Activated CD4-positive, alpha-beta T cell treated with anti-CD3 and anti-CD28 coated beads for 36 hours (primary cell): ENCODE results near the gene RBL2. TPM values are rescaled to one million over a fixed set of nuclear protein-coding genes. Genes with fewer than 3 reads are reported as not detected.
"Not testable (repeated sequence)": the region's sequence is repeated elsewhere in the genome, so short reads cannot be mapped to it uniquely, and the experiment has no call there.

ENCODE experiments used
- ATAC-seq: fragments of 200-7000 bp; cut with Tn5 transposase; one replicate; pipeline ENCODE4 v1.10.0; 2021; ENCODE audit warnings: mild to moderate bottlenecking, moderate library complexity
- CTCF ChIA-PET: fragments of 350-600 bp; sonication (Branson Sonifier 250); formaldehyde crosslinking; loops from one replicate; lab custom pipeline; 2021; ENCODE audit warnings: antibody characterized with exemption; lab: Charles Lee
- POLR2A ChIA-PET: fragments of 350-600 bp; sonication (Branson Sonifier 250); formaldehyde crosslinking; loops from one replicate; lab custom pipeline; 2021; ENCODE audit warnings: antibody characterized with exemption, inconsistent platforms; lab: Charles Lee
- DNase-seq: peaks from one replicate; pipeline ENCODE4 v3.0.0-alpha.2; 2020
- H3K27ac Mint-ChIP-seq: one replicate; pipeline ENCODE4 v1.8.0; 2021; ENCODE audit warnings: mixed read lengths
- H3K27me3 Mint-ChIP-seq: one replicate; pipeline ENCODE4 v1.8.0; 2021; ENCODE audit warnings: mixed read lengths
- H3K36me3 Mint-ChIP-seq: one replicate; pipeline ENCODE4 v1.8.0; 2021; ENCODE audit warnings: low read depth, mixed read lengths
- H3K4me1 Mint-ChIP-seq: one replicate; pipeline ENCODE4 v1.8.0; 2021; ENCODE audit warnings: mixed read lengths
- H3K4me3 Mint-ChIP-seq: one replicate; pipeline ENCODE4 v1.8.0; 2021; ENCODE audit warnings: mild to moderate bottlenecking, moderate library complexity, mixed read lengths
- H3K9me3 Mint-ChIP-seq: one replicate; pipeline ENCODE4 v1.8.0; 2021; ENCODE audit warnings: low read depth, mixed read lengths
- intact Hi-C, 2 experiments: fragments of 100-400 bp; cut with DNase I in 1 of 2; cut with micrococcal nuclease in 1 of 2; formaldehyde crosslinking; loops; one replicate each; pipeline versions ENCODE4 v1.14.2 to v1.15.1; 2022 to 2024; cut with DNase I, micrococcal nuclease
- total RNA-seq, 2 experiments: library from RNA; stranded (reverse); gene quantifications; one replicate each; pipeline ENCODE4 v1.2.3, GENCODE V29; 2021

Gene RBL2
- total RNA-seq: 10 to 100 TPM; 65.6 to 67.6 TPM

GRCh38 chr16:53434377-53435065 is at the start of gene RBL2:
Gene RBL2, plus strand, starts transcription at chr16:53434471. Its CDS starts 86 bp downstream, at chr16:53434557.
- ChIA-PET POLR2A (interaction anchor here (0.6 to 1.3 kb wide), 3 partner anchors 24 to 86 kb away, joined by 3 read pairs; partner anchors contain the start of gene AKTIP), CTCF (interaction anchor here (1.0 to 3.7 kb wide), 3 partner anchors 13 to 64 kb away, joined by 3 to 19 read pairs (median 4); no protein-coding TSS in a partner anchor)
- Mint-ChIP-seq H3K27ac (peak within 1 kb of the TSS; percentile 95), H3K9me3 (peaks cover 3% of the 10 kb centered on the region), H3K27me3 (no peaks in the 10 kb centered on the region), H3K4me1 (peaks cover 40% of the 10 kb centered on the region), H3K36me3 (peaks cover 9% of the 10 kb centered on the region), H3K4me3 (peak within 1 kb of the TSS; percentile 98)
- peak; percentile 91 for DNase-seq
- ATAC-seq: peak; percentile 82
- intact Hi-C loops: loop anchor here (1.0 to 10.0 kb wide), 10 partner anchors 22 to 1494 kb away; partner anchors contain the start of genes AKTIP (in 2 of the 2), CHD9 (in 1 of the 2), CHD9NB (in 1 of the 2) and FTO (in 1 of the 2)

GRCh38 chr16:53384610-53385009 is 49.7 kb upstream of the RBL2 start:
- CTCF ChIA-PET, POLR2A ChIA-PET, H3K27ac Mint-ChIP-seq, H3K4me3 Mint-ChIP-seq, DNase-seq, ATAC-seq, H3K4me1 Mint-ChIP-seq, H3K27me3 Mint-ChIP-seq, intact Hi-C loops: not testable (repeated sequence)
- H3K36me3 Mint-ChIP-seq: peaks cover 24% of the 10 kb centered on the region
- H3K9me3 Mint-ChIP-seq: peaks cover 15% of the 10 kb centered on the region

- POLR2A ChIA-PET: no interaction called here
- Mint-ChIP-seq H3K4me1 (no peaks in the 10 kb centered on the region), H3K4me3 (no peak overlapping the region), H3K36me3 (no peaks in the 10 kb centered on the region), H3K9me3 (no peaks in the 10 kb centered on the region), H3K27me3 (no peaks in the 10 kb centered on the region), H3K27ac (no peak overlapping the region)
- intact Hi-C loops: no loop called here
- no peak for DNase-seq
- ATAC-seq: no peak
- CTCF ChIA-PET: no interaction called here
These were observed 29.3 kb upstream of the RBL2 start for GRCh38 chr16:53404959-53405358.

GRCh38 chr16:53412549-53412948 is 21.7 kb upstream of the RBL2 start:
- H3K36me3 Mint-ChIP-seq: peaks cover 4% of the 10 kb centered on the region
- H3K27ac Mint-ChIP-seq: no peak overlapping the region
- H3K9me3 Mint-ChIP-seq: no peaks in the 10 kb centered on the region
- H3K4me1 Mint-ChIP-seq: no peaks in the 10 kb centered on the region
- intact Hi-C loops: no loop called here
- DNase-seq (no peak), ATAC-seq (no peak)
- POLR2A ChIA-PET: no interaction called here
- H3K4me3 Mint-ChIP-seq: no peak overlapping the region
- CTCF ChIA-PET: interaction anchor here (0.7 kb wide), 1 partner anchor 462 kb away, joined by 3 read pairs; no protein-coding TSS in a partner anchor
- H3K27me3 Mint-ChIP-seq: no peaks in the 10 kb centered on the region

- H3K27me3 Mint-ChIP-seq: no peaks in the 10 kb centered on the region
- ChIA-PET POLR2A (interaction anchor here (0.7 kb wide), 1 partner anchor 87 kb away, joined by 4 read pairs; no protein-coding TSS in a partner anchor), CTCF (interaction anchor here (0.6 kb wide), 1 partner anchor 46 kb away, joined by 3 read pairs; no protein-coding TSS in a partner anchor)
- ATAC-seq: no peak
- no peaks in the 10 kb centered on the region for H3K4me1 Mint-ChIP-seq
- H3K27ac Mint-ChIP-seq: no peak overlapping the region
- no peak overlapping the region for H3K4me3 Mint-ChIP-seq
- peaks cover 4% of the 10 kb centered on the region for H3K36me3 Mint-ChIP-seq
- intact Hi-C loops: no loop called here
- H3K9me3 Mint-ChIP-seq: no peaks in the 10 kb centered on the region
- no peak for DNase-seq
These were observed 20.4 kb upstream of the RBL2 start for GRCh38 chr16:53413864-53414263.

GRCh38 chr16:53414381-53414780 is 19.9 kb upstream of the RBL2 start:
- no peaks in the 10 kb centered on the region for H3K9me3 Mint-ChIP-seq
- H3K36me3 Mint-ChIP-seq: peaks cover 4% of the 10 kb centered on the region
- CTCF ChIA-PET: interaction anchor here (0.6 kb wide), 1 partner anchor 45 kb away, joined by 3 read pairs; no protein-coding TSS in a partner anchor
- POLR2A ChIA-PET: interaction anchor here (0.7 kb wide), 1 partner anchor 87 kb away, joined by 4 read pairs; no protein-coding TSS in a partner anchor
- intact Hi-C loops: no loop called here
- no peak for DNase-seq
- no peaks in the 10 kb centered on the region for H3K27me3 Mint-ChIP-seq
- no peak overlapping the region for H3K4me3 Mint-ChIP-seq
- no peak for ATAC-seq
- no peak overlapping the region for H3K27ac Mint-ChIP-seq
- H3K4me1 Mint-ChIP-seq: no peaks in the 10 kb centered on the region

GRCh38 chr16:53415504-53415903 is 18.8 kb upstream of the RBL2 start:
- no peaks in the 10 kb centered on the region for H3K9me3 Mint-ChIP-seq
- CTCF ChIA-PET: interaction anchor here (0.6 to 1.1 kb wide), 2 partner anchors 9 to 281 kb away, joined by 3 read pairs; no protein-coding TSS in a partner anchor
- no peak overlapping the region for H3K4me3 Mint-ChIP-seq
- DNase-seq (no peak), ATAC-seq (no peak)
- no peaks in the 10 kb centered on the region for H3K27me3 Mint-ChIP-seq
- POLR2A ChIA-PET: no interaction called here
- H3K27ac Mint-ChIP-seq: no peak overlapping the region
- intact Hi-C loops: no loop called here
- H3K4me1 Mint-ChIP-seq: no peaks in the 10 kb centered on the region
- peaks cover 4% of the 10 kb centered on the region for H3K36me3 Mint-ChIP-seq

- Mint-ChIP-seq H3K27me3 (no peaks in the 10 kb centered on the region), H3K4me3 (no peak overlapping the region), H3K27ac (no peak overlapping the region), H3K4me1 (no peaks in the 10 kb centered on the region), H3K36me3 (peaks cover 2% of the 10 kb centered on the region), H3K9me3 (no peaks in the 10 kb centered on the region)
- intact Hi-C loops: no loop called here
- no peak for ATAC-seq
- CTCF ChIA-PET: interaction anchor here (0.6 to 0.9 kb wide), 4 partner anchors 24 to 140 kb away, joined by 3 read pairs; no protein-coding TSS in a partner anchor
- DNase-seq: no peak
- POLR2A ChIA-PET: no interaction called here
These were observed 17.3 kb upstream of the RBL2 start for GRCh38 chr16:53417011-53417410.

GRCh38 chr16:53417976-53418375 is 16.3 kb upstream of the RBL2 start:
- DNase-seq (no peak), ATAC-seq (no peak)
- intact Hi-C loops: no loop called here
- Mint-ChIP-seq H3K4me1 (no peaks in the 10 kb centered on the region), H3K36me3 (peaks cover 2% of the 10 kb centered on the region), H3K27me3 (no peaks in the 10 kb centered on the region), H3K27ac (no peak overlapping the region), H3K4me3 (no peak overlapping the region), H3K9me3 (no peaks in the 10 kb centered on the region)
- ChIA-PET POLR2A (no interaction called here), CTCF (no interaction called here)

- not testable (repeated sequence) for H3K4me1 Mint-ChIP-seq, ATAC-seq
- CTCF ChIA-PET: interaction anchor here (0.8 kb wide), 1 partner anchor 10 kb away, joined by 3 read pairs; no protein-coding TSS in a partner anchor
These were observed 14.9 kb upstream of the RBL2 start for GRCh38 chr16:53419383-53419709.

GRCh38 chr16:53421248-53421647 is 13.0 kb upstream of the RBL2 start:
- ChIA-PET CTCF (no interaction called here), POLR2A (no interaction called here)
- Mint-ChIP-seq H3K4me1 (no peaks in the 10 kb centered on the region), H3K27me3 (no peaks in the 10 kb centered on the region), H3K9me3 (peaks cover 3% of the 10 kb centered on the region), H3K36me3 (peaks cover 4% of the 10 kb centered on the region), H3K27ac (no peak overlapping the region), H3K4me3 (no peak overlapping the region)
- intact Hi-C loops: no loop called here
- DNase-seq (no peak), ATAC-seq (no peak)

More at GRCh38 chr16:53419383-53419709, 14.9 kb upstream of the RBL2 start:
- H3K4me3 Mint-ChIP-seq, H3K27ac Mint-ChIP-seq, H3K36me3 Mint-ChIP-seq, DNase-seq, H3K27me3 Mint-ChIP-seq, intact Hi-C loops, POLR2A ChIA-PET, H3K9me3 Mint-ChIP-seq: not testable (repeated sequence)
